Gastrocnemius medialis (tissue), 4 donors: ENCODE results near the gene ZMYM4.
"Not testable (repeated sequence)": the region's sequence is repeated elsewhere in the genome, so short reads cannot be mapped to it uniquely, and the experiment has no call there.

Source experiments
- CTCF ChIP-seq, 5 experiments: fragments of 450-650 bp in 3 of 5; fragments of 200-600 bp in 2 of 5; sonication (generic) in 2 of 5; IDR thresholded peaks in 4 of 5; conservative IDR thresholded peaks in 1 of 5; 1 replicate in 4 of 5; 2 replicates in 1 of 5; pipeline ENCODE4 v1.5.1; 2016 to 2019; ENCODE audit warnings: antibody characterized with exemption in 5 of 5, mild to moderate bottlenecking in 3 of 5, moderate library complexity in 3 of 5
- POLR2A ChIP-seq, 2 donors: fragments of 450-650 bp; IDR thresholded peaks; one replicate each; pipeline ENCODE4 v1.6.1; 2017; ENCODE audit warnings: antibody characterized with exemption in 2 of 2, mild to moderate bottlenecking in 2 of 2, moderate library complexity in 2 of 2

DNA sequence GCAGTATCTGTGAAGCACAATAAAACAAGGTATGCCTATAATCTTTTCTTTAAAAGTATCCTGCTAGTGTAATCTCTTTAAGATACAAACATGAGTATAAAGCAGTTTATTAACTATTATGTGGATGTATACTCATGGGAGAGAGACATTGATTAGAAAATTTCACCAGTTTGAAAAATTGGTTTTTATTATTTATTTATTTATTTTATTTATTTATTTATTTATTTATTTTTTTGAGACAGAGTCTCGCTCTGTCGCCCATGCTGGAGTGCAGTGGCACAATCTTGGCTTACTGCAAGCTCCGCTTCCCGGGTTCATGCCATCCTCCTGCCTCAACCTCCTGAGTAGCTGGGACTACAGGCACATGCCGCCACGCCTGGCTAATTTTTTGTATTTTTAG is 111.6 kb downstream of the ZMYM4 start:
- TF ChIP-seq CTCF (IDR thresholded peaks at IDR 0.05 in 4 of 5, conservative IDR thresholded peaks at IDR 0.05 in 1 of 5); POLR2A (IDR thresholded peaks at IDR 0.05): not testable (repeated sequence)
